Measurements from ENCODE around the gene HBM. TPM values are rescaled to one million over a fixed set of nuclear protein-coding genes. Genes with fewer than 3 reads are reported as not detected.
"Not testable (repeated sequence)": the region's sequence is repeated elsewhere in the genome, so short reads cannot be mapped to it uniquely, and the experiment has no call there.

Gene HBM
- polyA plus RNA-seq, 4 donors: 1.5 to 29.2 (median 3.6) TPM

DNA sequence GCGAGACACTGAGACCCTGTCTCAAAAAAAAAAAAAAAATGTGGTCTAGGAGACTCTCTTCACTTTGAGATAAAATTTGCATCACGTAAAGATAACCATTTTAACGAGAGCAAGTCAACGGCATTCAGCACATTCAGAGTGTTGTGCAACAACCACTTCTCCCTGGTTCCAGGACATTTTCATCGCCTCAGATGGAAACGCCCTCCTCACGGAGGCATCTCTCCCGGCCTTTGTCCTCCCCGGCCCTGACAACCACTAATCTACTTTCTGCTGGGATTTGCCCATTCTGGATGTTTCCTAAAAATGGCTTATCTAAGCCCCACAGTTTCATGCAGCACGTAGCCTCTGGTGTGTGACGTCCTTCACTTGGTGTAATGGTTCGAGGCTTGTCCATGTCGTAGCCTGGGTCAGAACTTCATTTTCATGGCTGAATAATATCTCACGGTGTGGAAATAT is 21.0 kb upstream of the HBM start:
- no peak for DNase-seq (ENCODE audit: low read depth in 4 of 4, low spot score in 3 of 4)

GRCh38 chr16:146646-147045 is 19.1 kb upstream of the HBM start:
- no peak for DNase-seq (ENCODE audit: low read depth in 4 of 4, low spot score in 3 of 4)

GRCh38 chr16:149024-149660 is 16.6 kb upstream of the HBM start:
- no peak for DNase-seq (ENCODE audit: low read depth in 4 of 4, low spot score in 3 of 4)

DNA sequence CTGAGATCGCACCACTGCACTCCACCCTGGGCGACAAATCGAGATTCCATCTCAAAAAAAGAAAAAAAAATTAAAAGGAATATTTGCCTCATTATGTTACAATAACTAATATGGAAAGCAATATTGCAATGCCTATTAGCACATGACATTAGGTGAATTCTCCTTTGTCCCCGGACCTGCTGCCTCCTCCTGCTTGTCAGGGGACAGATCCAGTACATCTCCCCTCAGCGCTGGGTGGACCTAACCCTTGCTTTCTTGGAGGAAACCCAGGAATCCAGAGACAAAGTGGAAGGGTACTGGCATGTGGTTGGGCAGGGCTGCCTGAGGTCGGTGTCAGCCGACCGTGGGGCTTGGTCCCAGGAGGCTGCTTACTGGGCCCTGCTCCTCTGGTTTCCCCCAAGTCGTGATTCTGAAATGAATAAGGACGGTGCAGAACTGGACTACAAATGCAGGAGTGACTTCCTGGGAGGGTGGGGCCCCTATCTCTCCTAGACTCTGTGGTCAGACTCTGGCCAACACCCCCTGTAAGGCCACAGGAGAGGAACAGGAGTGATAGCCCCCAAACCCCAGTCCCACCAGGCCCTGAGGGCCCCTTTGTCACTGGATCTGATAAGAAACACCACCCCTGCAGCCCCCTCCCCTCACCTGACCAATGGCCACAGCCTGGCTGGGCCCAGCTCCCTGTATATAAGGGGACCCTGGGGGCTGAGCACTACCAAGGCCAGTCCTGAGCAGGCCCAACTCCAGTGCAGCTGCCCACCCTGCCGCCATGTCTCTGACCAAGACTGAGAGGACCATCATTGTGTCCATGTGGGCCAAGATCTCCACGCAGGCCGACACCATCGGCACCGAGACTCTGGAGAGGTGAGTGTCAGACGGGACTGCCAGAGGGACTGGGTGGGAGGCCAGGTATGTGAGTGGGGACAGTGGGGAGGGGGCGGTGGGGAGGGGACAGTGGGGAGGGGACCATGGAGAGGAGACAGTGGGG is 13.3 kb upstream of the HBM start, which contains the start of gene HBZ:
Gene HBZ (plus strand): TSS at position 504 of the 988 bp plus-strand sequence. CDS start 266 bp downstream, at position 770.
- no peak for DNase-seq (ENCODE audit: low read depth in 4 of 4, low spot score in 3 of 4)

GRCh38 chr16:153129-153521 is 12.7 kb upstream of the HBM start:
- not testable (repeated sequence) for DNase-seq (ENCODE audit: low read depth in 4 of 4, low spot score in 3 of 4)

DNA sequence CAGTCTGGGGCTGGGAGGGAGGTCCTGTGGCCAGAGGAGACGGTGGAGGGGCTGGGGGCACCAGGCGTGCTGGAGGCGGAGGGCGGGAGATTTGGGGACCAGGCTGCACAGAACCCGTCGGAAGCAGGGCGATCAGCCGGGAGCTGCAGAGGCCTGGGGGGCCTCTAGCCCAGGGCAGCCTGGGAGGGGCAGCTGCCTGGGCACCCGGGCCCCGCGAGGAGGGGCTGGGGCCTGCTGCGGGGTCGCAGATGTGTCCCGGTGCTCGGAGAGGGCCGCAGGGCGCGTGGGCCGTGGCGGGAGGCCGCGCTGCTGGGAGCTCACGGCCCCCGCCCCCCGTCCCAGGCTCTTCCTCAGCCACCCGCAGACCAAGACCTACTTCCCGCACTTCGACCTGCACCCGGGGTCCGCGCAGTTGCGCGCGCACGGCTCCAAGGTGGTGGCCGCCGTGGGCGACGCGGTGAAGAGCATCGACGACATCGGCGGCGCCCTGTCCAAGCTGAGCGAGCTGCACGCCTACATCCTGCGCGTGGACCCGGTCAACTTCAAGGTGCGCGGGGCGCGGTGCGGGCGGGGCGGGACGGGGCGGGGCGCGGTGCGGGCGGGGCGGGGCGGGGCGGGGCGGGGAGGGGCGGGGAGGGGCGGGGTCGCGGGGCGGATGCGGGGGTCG is 12.1 kb upstream of the HBM start:
- DNase-seq (ENCODE audit: low read depth in 4 of 4, low spot score in 3 of 4): not testable (repeated sequence)

DNA sequence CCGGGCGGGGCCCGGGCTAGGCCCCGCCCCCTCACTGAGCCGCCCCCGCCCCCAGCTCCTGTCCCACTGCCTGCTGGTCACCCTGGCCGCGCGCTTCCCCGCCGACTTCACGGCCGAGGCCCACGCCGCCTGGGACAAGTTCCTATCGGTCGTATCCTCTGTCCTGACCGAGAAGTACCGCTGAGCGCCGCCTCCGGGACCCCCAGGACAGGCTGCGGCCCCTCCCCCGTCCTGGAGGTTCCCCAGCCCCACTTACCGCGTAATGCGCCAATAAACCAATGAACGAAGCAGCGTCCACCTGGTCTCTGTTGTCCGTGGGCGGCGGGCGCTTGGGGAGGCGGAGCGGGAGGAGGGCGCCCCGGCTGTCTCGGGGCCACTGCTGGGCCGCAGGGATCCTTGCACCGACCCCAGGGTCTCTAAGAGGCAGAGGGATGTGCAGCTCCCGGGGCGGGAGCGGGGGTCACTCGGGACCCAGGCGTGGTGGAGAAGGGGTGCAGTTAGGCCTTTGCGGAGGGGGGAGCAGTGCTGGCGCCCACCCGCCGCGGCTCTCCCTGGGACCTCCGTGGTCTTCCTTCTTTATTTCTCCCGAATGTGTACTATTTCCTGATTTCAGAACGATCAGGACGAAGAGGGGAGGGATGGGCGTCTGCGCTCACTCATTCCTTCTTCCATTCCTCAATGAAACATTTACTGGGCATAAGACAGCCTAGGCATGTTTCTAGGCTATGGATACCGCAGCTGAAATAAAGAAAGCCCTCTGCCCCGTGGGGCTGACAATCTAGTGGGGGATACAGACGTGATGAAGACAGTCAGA is 11.4 kb upstream of the HBM start:
- peak in 1 of 4 donors; percentile 27 for DNase-seq (ENCODE audit: low read depth in 4 of 4, low spot score in 3 of 4)

GRCh38 chr16:155031-155398 is 10.8 kb upstream of the HBM start:
- no peak for DNase-seq (ENCODE audit: low read depth in 4 of 4, low spot score in 3 of 4)

DNA sequence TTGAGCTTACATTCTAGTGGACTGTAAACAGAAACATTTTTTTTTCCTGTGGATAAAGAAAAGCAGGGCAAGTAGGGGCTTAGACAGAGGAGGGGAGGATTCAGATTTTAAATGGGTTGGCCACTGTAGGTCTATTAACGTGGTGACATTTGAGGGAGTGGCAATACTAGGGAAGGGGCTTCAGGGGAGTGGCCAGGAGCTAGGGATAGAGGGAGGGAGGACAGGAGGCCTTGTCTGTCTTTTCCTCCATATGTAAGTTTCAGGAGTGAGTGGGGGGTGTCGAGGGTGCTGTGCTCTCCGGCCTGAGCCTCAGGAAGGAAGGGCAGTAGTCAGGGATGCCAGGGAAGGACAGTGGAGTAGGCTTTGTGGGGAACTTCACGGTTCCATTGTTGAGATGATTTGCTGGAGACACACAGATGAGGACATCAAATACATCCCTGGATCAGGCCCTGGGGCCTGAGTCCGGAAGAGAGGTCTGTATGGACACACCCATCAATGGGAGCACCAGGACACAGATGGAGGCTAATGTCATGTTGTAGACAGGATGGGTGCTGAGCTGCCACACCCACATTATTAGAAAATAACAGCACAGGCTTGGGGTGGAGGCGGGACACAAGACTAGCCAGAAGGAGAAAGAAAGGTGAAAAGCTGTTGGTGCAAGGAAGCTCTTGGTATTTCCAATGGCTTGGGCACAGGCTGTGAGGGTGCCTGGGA is 6.5 kb upstream of the HBM start:
- DNase-seq (ENCODE audit: low read depth in 4 of 4, low spot score in 3 of 4): no peak

DNA sequence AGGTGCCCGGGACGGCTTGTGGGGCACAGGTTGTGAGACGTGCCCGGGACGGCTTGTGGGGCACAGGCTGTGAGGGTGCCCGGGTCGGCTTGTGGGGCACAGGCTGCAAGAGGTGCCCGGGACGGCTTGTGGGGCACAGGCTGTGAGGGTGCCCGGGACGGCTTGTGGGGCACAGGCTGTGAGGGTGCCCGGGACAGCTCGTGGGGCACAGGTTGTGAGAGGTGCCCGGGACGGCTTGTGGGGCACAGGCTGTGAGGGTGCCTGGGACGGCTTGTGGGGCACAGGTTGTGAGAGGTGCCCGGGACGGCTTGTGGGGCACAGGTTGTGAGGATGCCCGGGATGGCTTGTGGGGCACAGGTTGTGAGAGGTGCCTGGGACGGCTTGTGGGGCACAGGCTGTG is 5.5 kb upstream of the HBM start:
- not testable (repeated sequence) for DNase-seq (ENCODE audit: low read depth in 4 of 4, low spot score in 3 of 4)

DNA sequence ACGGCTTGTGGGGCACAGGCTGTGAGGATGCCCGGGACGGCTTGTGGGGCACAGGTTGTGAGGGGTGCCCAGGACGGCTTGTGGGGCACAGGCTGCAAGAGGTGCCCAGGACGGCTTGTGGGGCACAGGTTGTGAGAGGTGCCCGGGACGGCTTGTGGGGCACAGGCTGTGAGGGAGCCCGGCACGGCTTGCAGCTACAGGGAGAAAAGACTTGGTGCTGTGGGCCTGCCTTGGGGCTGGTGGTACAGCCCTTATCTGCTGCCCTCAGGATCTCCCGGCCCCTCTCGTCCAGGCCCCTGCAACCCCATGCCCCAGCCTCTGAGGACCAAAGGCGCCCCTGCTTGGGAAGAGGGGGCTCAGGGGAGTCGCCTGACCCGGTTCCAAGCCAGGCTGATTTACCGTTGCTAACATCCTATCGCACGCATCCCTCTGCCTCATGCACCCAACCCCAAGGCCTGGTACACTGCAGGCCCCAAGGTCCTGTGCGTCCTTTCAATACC is 5.0 kb upstream of the HBM start:
- DNase-seq (ENCODE audit: low read depth in 4 of 4, low spot score in 3 of 4): no peak

DNA sequence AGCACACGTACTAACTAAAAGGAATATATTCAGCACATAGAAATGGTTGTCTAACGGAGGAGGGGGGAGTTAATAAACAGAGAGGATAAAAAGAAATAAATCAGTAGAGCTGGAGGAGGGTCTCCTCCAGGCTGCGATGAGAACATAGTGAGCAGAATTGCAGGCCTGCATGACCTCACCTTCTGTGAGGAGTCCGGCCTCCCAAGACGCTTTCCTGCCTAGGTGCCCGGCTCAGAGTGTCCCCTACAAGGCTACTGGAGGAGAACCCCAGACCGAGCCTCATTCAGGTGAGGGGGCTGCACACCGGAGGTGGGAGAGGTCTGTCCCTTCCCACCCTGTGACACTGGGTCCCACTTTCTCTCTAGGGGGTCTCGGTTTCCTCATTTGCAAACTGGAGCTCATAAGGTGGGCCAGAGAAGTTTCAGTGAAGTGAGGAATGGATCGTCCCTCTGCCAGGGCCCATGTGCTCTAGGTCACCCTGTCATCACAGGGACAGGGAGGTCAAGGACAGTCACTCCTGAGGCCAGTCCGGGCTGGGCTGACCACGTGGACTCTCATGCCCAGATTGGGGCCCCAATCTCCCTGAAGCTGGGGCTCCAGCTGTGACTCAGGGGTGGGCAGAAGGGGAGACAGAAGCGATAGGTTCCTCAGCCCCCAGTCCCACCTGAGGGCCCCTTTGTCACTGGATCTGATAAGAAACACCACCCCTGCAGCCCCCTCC is 3.3 kb upstream of the HBM start:
- DNase-seq (ENCODE audit: low read depth in 4 of 4, low spot score in 3 of 4): no peak

DNA sequence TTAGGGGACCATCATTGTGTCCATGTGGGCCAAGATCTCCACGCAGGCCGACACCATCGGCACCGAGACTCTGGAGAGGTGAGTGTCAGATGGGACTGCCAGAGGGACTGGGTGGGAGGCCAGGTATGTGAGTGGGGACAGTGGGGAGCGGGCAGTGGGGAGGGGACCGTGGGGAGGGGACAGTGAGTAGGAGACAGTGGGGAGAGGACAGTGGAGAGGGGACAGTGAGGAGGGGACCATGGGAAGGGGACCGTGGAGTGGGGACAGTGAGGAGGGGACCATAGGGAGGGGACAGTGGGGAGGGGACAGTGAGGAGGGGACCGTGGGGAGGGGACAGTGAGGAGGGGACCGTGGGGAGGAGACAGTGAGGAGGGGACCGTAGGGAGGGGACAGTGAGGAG is 2.6 kb upstream of the HBM start:
- DNase-seq (ENCODE audit: low read depth in 4 of 4, low spot score in 3 of 4): not testable (repeated sequence)

- DNase-seq (ENCODE audit: low read depth in 4 of 4, low spot score in 3 of 4): not testable (repeated sequence)
These were observed 2.1 kb upstream of the HBM start for GRCh38 chr16:163696-164095.

DNA sequence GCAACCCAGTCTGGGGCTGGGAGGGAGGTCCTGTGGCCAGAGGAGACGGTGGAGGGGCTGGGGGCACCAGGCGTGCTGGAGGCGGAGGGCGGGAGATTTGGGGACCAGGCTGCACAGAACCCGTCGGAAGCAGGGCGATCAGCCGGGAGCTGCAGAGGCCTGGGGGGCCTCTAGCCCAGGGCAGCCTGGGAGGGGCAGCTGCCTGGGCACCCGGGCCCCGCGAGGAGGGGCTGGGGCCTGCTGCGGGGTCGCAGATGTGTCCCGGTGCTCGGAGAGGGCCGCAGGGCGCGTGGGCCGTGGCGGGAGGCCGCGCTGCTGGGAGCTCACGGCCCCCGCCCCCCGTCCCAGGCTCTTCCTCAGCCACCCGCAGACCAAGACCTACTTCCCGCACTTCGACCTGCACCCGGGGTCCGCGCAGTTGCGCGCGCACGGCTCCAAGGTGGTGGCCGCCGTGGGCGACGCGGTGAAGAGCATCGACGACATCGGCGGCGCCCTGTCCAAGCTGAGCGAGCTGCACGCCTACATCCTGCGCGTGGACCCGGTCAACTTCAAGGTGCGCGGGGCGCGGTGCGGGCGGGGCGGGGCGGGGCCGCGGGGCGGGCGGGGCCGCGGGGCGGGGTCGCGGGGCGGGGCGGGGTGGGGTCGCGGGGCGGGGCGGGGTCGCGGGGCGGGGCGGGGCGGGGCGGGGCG is 1.5 kb upstream of the HBM start:
- DNase-seq (ENCODE audit: low read depth in 4 of 4, low spot score in 3 of 4): not testable (repeated sequence)

GRCh38 chr16:164827-165538 is 795 bp upstream of the HBM start:
- DNase-seq (ENCODE audit: low read depth in 4 of 4, low spot score in 3 of 4): no peak

- no peak for DNase-seq (ENCODE audit: low read depth in 4 of 4, low spot score in 3 of 4)
These were observed 770 bp downstream of the HBM start for GRCh38 chr16:166375-167121.

Data from left renal pelvis (tissue), 4 donors.